Sigmoid colon (tissue), 7 donors: ENCODE results near the gene FUT6. TPM values are rescaled to one million over a fixed set of nuclear protein-coding genes. Genes with fewer than 3 reads are reported as not detected.

Experiments used
- DNase-seq: peaks from one replicate; pipeline ENCODE4 v3.0.0-alpha.2; 2019
- H3K27ac ChIP-seq, 4 donors: fragments of 200-600 bp; sonication (generic); one replicate each; pipeline ENCODE4 v1.5.1; 2016 to 2019; ENCODE audit warnings: mild to moderate bottlenecking in 1 of 4
- H3K27me3 ChIP-seq, 3 donors: fragments of 200-600 bp; sonication (generic); one replicate each; pipeline ENCODE4 v1.5.1; 2019; ENCODE audit warnings: mild to moderate bottlenecking in 1 of 3
- H3K36me3 ChIP-seq, 4 donors: fragments of 200-600 bp; sonication (generic); one replicate each; pipeline ENCODE4 v1.5.1; 2016 to 2019
- H3K4me1 ChIP-seq, 4 donors: fragments of 200-600 bp; sonication (generic); one replicate each; pipeline ENCODE4 v1.5.1; 2017 to 2019
- H3K4me3 ChIP-seq, 4 donors: fragments of 200-600 bp; sonication (generic); one replicate each; pipeline ENCODE4 v1.5.1; 2017 to 2019; ENCODE audit warnings: mild to moderate bottlenecking in 2 of 4, moderate library complexity in 1 of 4
- H3K9me3 ChIP-seq, 4 donors: fragments of 200-600 bp in 3 of 4; sonication (generic) in 3 of 4; one replicate each; pipeline versions ENCODE4 v1.5.1 to v1.6.1; 2013 to 2019
- CTCF ChIP-seq, 4 experiments: fragments of 450-650 bp in 3 of 4; fragments of 200-600 bp in 1 of 4; IDR thresholded peaks; one replicate each; pipeline ENCODE4 v1.5.1; 2016 to 2019; ENCODE audit warnings: antibody characterized with exemption in 4 of 4, mild to moderate bottlenecking in 3 of 4, moderate library complexity in 2 of 4
- EP300 ChIP-seq, 4 donors: sonication (generic); formaldehyde crosslinking; IDR thresholded peaks; one replicate each; pipeline ENCODE4 v1.6.1; 2017; ENCODE audit warnings: antibody characterized with exemption in 4 of 4
- POLR2A ChIP-seq, 2 donors: fragments of 450-650 bp; IDR thresholded peaks; one replicate each; pipeline ENCODE4 v1.6.1; 2016; ENCODE audit warnings: antibody characterized with exemption in 2 of 2, mild to moderate bottlenecking in 2 of 2, moderate library complexity in 2 of 2
- POLR2AphosphoS5 ChIP-seq, 4 donors: sonication (generic); formaldehyde crosslinking; IDR thresholded peaks; one replicate each; pipeline ENCODE4 v1.6.1; 2017; ENCODE audit warnings: antibody characterized with exemption in 4 of 4
- WGBS, 2 donors: extraction: QIAGEN DNeasy Blood & Tissue Kit; methylation state at CpG; one replicate each; pipeline ENCODE4 v1.1.7; 2013; 5-methylcytosine and 5-hydroxymethylcytosine counted together
- intact Hi-C: fragments of 100-400 bp; cut with DNase I; formaldehyde crosslinking; loops from one replicate; pipeline ENCODE4 v1.15.1; 2023
- polyA plus RNA-seq, 3 donors: library from polyadenylated mRNA; stranded (reverse); fragments of 200-250 nt; gene quantifications; one replicate each; pipeline ENCODE4 v1.2.3, GENCODE V29; 2013
- total RNA-seq, 4 donors: library from RNA; depleted of rRNA; stranded (reverse); fragments of >200 nt; gene quantifications; one replicate each; pipeline ENCODE4 v1.1.0, GENCODE V29; 2016
- donor health status: healthy with polysubstance abuse.
- donor health status: Bipolar disorder and iron deficiency.
- donor health status: healthy.

FUT6 gene
- total and polyA plus RNA-seq, 7 donors = 14.8 to 61.1 (median 21.0) TPM; not detected in 4

GRCh38 chr19:5808120-5808816, 31.2 kb downstream of the FUT6 start:
- TF ChIP-seq POLR2A (IDR thresholded peaks at IDR 0.05) (no peak), EP300 (IDR thresholded peaks at IDR 0.05) (no peak), POLR2AphosphoS5 (IDR thresholded peaks at IDR 0.05) (no peak), CTCF (IDR thresholded peaks at IDR 0.05) (no peak)
- no peak overlapping the region for H3K27ac ChIP-seq
- H3K36me3 ChIP-seq = no peaks in the 10 kb centered on the region
- H3K9me3 ChIP-seq = no peaks in the 10 kb centered on the region
- WGBS, 2 donors = 84 to 90% methylated on average over 21 of the region's 21 CpGs
- no peak overlapping the region for H3K4me3 ChIP-seq
- no peak for DNase-seq
- intact Hi-C loops = loop anchor here (10.0 kb wide), 1 partner anchor 317 kb away; no protein-coding TSS in a partner anchor
- H3K27me3 ChIP-seq = peaks cover 0 to 15% (median 9%) of the 10 kb centered on the region in 3 donors
- peaks cover 0 to 26% (median 22%) of the 10 kb centered on the region in 4 donors for H3K4me1 ChIP-seq

- Histone ChIP-seq H3K36me3 (no peaks in the 10 kb centered on the region), H3K4me3 (no peak overlapping the region), H3K4me1 (peaks cover 0 to 30% (median 25%) of the 10 kb centered on the region in 4 donors), H3K9me3 (no peaks in the 10 kb centered on the region), H3K27me3 (peaks cover 0 to 27% (median 12%) of the 10 kb centered on the region in 3 donors), H3K27ac (peak overlapping the region; percentile 84 to 91 (median 90))
- intact Hi-C loops = loop anchor here (1.0 to 10.0 kb wide), 2 partner anchors 18 to 318 kb away; no protein-coding TSS in a partner anchor
- TF ChIP-seq EP300 (IDR thresholded peaks at IDR 0.05) = no peak
- no peak for TF ChIP-seq POLR2A (IDR thresholded peaks at IDR 0.05)
- TF ChIP-seq CTCF (IDR thresholded peaks at IDR 0.05) = no peak
- TF ChIP-seq POLR2AphosphoS5 (IDR thresholded peaks at IDR 0.05) = no peak
- WGBS, 2 donors = 94 to 97% methylated on average over 5 of the region's 5 CpGs
- no peak for DNase-seq
These were observed 32.6 kb downstream of the FUT6 start for GRCh38 chr19:5806905-5807304.

GRCh38 chr19:5806133-5806489, 33.4 kb downstream of the FUT6 start:
- H3K4me1 ChIP-seq = peaks cover 0 to 30% (median 25%) of the 10 kb centered on the region in 4 donors
- peak overlapping the region in 3 of 4 donors; percentile 65 to 68 (median 66) for H3K4me3 ChIP-seq
- no peak for TF ChIP-seq EP300 (IDR thresholded peaks at IDR 0.05)
- TF ChIP-seq POLR2AphosphoS5 (IDR thresholded peaks at IDR 0.05) = no peak
- no peaks in the 10 kb centered on the region for H3K9me3 ChIP-seq
- H3K27me3 ChIP-seq = peaks cover 0 to 29% (median 12%) of the 10 kb centered on the region in 3 donors
- intact Hi-C loops = loop anchor here (1.0 to 10.0 kb wide), 2 partner anchors 19 to 319 kb away; no protein-coding TSS in a partner anchor
- peak overlapping the region; percentile 84 to 91 (median 90) for H3K27ac ChIP-seq
- no peaks in the 10 kb centered on the region for H3K36me3 ChIP-seq
- 42 to 44% methylated on average over 6 of the region's 6 CpGs for WGBS, 2 donors
- DNase-seq = no peak

- TF ChIP-seq CTCF (IDR thresholded peaks at IDR 0.05) (peak; percentile 76 to 87 (median 86)), POLR2A (IDR thresholded peaks at IDR 0.05) (no peak), POLR2AphosphoS5 (IDR thresholded peaks at IDR 0.05) (peak; percentile 22 to 74 (median 65)), EP300 (IDR thresholded peaks at IDR 0.05) (peak in 1 of 4 donors; percentile 80)
- H3K4me3 ChIP-seq = peak overlapping the region; percentile 55 to 68 (median 66)
- peaks cover 0 to 29% (median 17%) of the 10 kb centered on the region in 3 donors for H3K27me3 ChIP-seq
- 1 to 3% methylated on average over 46 of the region's 46 CpGs for WGBS, 2 donors
- H3K36me3 ChIP-seq = no peaks in the 10 kb centered on the region
- H3K4me1 ChIP-seq = peaks cover 0 to 30% (median 25%) of the 10 kb centered on the region in 4 donors
- DNase-seq = peak; percentile 92
- H3K9me3 ChIP-seq = no peaks in the 10 kb centered on the region
- intact Hi-C loops = loop anchor here (1.0 to 10.0 kb wide), 3 partner anchors 20 to 319 kb away; no protein-coding TSS in a partner anchor
- peak overlapping the region; percentile 84 to 91 (median 90) for H3K27ac ChIP-seq
These were observed 33.9 kb downstream of the FUT6 start for GRCh38 chr19:5805462-5806132.
